GM12801 (cell line): ENCODE measurements around the gene COL26A1.

Experiments used
- CTCF ChIP-seq: IDR thresholded peaks from one replicate; pipeline ENCODE4 v1.5.1; 2011; ENCODE audit warnings: control low read depth; ENCODE audit not compliant: insufficient read length; ENCODE audit errors: extremely low read depth

COL26A1 gene

GRCh38 chr7:101410743-101411507 lies 48.2 kb downstream of the COL26A1 start:
- no peak for TF ChIP-seq CTCF

- no peak for TF ChIP-seq CTCF
Measured at GRCh38 chr7:101411508-101411874, 48.8 kb downstream of the COL26A1 start.

GRCh38 chr7:101412976-101413375 lies 50.3 kb downstream of the COL26A1 start:
- TF ChIP-seq CTCF, result no peak

- TF ChIP-seq CTCF, result no peak
Measured at GRCh38 chr7:101418694-101419093, 56.0 kb downstream of the COL26A1 start.

- no peak for TF ChIP-seq CTCF
Measured at GRCh38 chr7:101419831-101420230, 57.2 kb downstream of the COL26A1 start.

- no peak for TF ChIP-seq CTCF
Measured at GRCh38 chr7:101420436-101420835, 57.8 kb downstream of the COL26A1 start.

- no peak for TF ChIP-seq CTCF
Measured at GRCh38 chr7:101422356-101423195, 59.9 kb downstream of the COL26A1 start.
